Heart left ventricle (tissue), 13 donors: ENCODE data around the gene CASP4.

ENCODE experiments used
- POLR2A ChIP-seq, 2 donors: fragments of 450-650 bp; IDR thresholded peaks; one replicate each; pipeline ENCODE4 v1.6.1; 2017; ENCODE audit warnings: antibody characterized with exemption in 2 of 2, mild to moderate bottlenecking in 2 of 2, moderate library complexity in 2 of 2
- TF ChIP-seq, protein P1 (sequence below), 12 donors: fragments of 200-600 bp; sonication (generic) in 4 of 12; IDR thresholded peaks; one replicate each; pipeline versions ENCODE4 v1.5.0 to v1.8.0; 2018 to 2022; ENCODE audit warnings: antibody characterized with exemption in 12 of 12, mild to moderate bottlenecking in 5 of 12
- donor health status: ischemic (EF 13 %, LVEDD 7.1; RV severe dilation, severe dysfunction).
- donor health status: DM: no; HTN: yes; CAD: no.
- donor health status: DM: no; HTN: no; CAD: no.
- donor health status: ischemic (EF 25% LVEDD 6.9; RV normal size, moderate dysfunction).
- donor health status: ischemic (EF 25% LVEDD 5.7; RV mildly dilated, moderate dysfunction).
- donor health status: ischemic (EF 35%, LVEDD 5.7; RV mildly dilated, moderate dysfunction).
- donor health status: nonischemic (EF 11% LVEDD 7.7; RV severe dilation, severe dysfunction).
- donor health status: DM: yes; HTN: yes; CAD: no.
- donor health status: PGD.
- donor health status: ischemic (EF 29% LVEDD 5.4; RV normal size, mild dysfunction).
- donor health status: nonischemic (EF 23%, LVEDD 6.1; RV moderate dilation, normal function).

DNA sequence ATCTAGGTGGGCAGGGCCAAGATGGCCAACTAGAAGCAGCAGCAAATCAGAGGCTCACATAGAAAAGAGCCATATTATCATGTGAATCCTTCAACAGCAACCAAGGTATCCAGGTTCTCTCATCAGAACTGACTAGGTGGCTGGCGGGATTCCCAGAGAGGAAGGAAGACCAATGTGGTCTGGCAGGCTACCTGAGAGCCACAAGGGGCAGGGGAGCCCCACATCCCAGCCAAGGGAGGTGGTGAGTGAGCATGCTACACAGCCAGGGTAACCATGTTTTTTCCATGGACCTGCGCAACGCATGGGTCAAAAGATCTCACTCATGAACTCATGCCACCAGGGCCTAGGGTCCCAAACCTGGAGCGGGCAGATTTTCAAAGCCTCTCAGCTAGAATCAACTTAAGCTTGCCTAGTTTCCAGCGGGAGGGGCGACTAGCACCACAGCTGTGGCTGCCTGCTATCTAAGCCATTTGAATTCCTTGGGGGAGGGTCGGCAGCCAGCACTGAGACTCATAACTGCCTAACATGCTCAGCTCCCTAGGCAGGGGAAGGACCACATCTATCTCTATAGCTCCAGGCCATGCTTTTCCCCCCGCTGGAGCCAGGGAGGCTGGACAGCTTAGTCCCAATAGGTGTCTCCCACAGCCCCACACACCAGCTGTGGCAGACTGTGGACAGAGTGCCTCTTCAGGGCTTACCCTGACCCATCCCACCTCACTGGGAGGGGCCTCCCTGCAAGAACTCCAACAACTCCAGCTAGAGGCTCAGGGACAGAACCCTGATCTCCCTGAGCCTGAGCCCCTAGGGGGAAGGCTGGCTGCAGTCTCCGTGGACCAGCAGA is 41.4 kb downstream of the CASP4 start:
- TF ChIP-seq, protein P1, sequence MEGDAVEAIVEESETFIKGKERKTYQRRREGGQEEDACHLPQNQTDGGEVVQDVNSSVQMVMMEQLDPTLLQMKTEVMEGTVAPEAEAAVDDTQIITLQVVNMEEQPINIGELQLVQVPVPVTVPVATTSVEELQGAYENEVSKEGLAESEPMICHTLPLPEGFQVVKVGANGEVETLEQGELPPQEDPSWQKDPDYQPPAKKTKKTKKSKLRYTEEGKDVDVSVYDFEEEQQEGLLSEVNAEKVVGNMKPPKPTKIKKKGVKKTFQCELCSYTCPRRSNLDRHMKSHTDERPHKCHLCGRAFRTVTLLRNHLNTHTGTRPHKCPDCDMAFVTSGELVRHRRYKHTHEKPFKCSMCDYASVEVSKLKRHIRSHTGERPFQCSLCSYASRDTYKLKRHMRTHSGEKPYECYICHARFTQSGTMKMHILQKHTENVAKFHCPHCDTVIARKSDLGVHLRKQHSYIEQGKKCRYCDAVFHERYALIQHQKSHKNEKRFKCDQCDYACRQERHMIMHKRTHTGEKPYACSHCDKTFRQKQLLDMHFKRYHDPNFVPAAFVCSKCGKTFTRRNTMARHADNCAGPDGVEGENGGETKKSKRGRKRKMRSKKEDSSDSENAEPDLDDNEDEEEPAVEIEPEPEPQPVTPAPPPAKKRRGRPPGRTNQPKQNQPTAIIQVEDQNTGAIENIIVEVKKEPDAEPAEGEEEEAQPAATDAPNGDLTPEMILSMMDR (IDR thresholded peaks at IDR 0.05): no peak
- no peak for TF ChIP-seq POLR2A (IDR thresholded peaks at IDR 0.05)
